ENCODE data around the gene ELAVL4.

- no peak for TF ChIP-seq EP300 (conservative IDR thresholded peaks at IDR 0.05; ENCODE audit: poor library complexity, severe bottlenecking)
- no peak for TF ChIP-seq CTCF (IDR thresholded peaks at IDR 0.05; ENCODE audit: poor library complexity, severe bottlenecking)
These were observed 10.9 kb upstream of the ELAVL4 start for GRCh38 chr1:50097791-50098190.
